Raji (cell line): ENCODE data around the gene AKAIN1.

Experiments
- POLR2A ChIP-seq: IDR thresholded peaks from 2 replicates; pipeline ENCODE4 v1.6.1; 2011; ENCODE audit warnings: low read depth, low read length, control low read depth; ENCODE audit not compliant: insufficient read depth

The AKAIN1 gene, protein sequence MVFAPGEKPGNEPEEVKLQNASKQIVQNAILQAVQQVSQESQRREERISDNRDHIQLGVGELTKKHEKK

GRCh38 chr18:5197032-5197434 is at the start of gene AKAIN1:
Gene AKAIN1, minus strand, starts transcription at chr18:5197257. Its CDS starts 204 bp downstream, at chr18:5197053.
- TF ChIP-seq POLR2A: no peak

DNA sequence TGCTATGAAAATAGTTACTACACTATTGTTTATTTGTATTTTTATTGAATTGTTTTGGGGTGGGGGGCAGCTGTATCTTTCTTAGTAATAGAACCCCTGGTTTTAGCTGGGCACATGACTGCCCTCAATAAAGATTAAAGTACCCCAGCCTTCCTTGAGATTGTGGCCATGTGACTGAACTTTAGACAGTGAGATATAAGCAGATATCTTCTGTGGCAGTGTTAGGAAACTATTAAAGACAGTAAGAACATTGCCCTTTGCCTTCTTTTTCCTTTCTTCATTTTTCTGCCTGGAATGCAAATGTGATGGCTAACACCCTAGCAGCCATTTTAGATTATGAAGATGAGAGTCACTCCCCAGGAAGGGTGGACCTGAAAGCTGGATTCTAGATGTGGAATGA is 47.9 kb upstream of the AKAIN1 start:
- TF ChIP-seq POLR2A: no peak

DNA sequence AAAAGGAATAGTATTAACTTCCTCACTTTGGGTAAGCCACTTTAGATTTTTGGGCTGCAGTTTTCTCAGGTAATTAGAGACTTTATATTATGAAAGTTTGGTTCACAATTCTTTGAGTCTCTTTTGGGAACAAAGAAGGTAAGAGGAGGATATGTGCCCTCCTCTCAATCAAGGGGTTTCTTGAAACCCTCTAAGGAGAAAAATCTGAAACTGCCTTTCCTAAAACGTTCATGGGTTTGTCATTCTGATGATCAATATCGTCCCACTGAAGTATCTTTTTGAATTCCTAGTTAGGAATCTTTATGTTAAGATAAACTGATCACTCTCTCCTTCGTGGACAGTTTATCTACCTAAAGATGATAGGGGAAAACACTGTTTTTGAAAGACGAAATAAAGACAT is 42.4 kb upstream of the AKAIN1 start:
- no peak for TF ChIP-seq POLR2A

- TF ChIP-seq POLR2A: no peak
Observed at GRCh38 chr18:5238371-5238976, 41.4 kb upstream of the AKAIN1 start.

- peak; percentile 82 for TF ChIP-seq POLR2A
Observed at GRCh38 chr18:5237723-5238370, 40.8 kb upstream of the AKAIN1 start.

DNA sequence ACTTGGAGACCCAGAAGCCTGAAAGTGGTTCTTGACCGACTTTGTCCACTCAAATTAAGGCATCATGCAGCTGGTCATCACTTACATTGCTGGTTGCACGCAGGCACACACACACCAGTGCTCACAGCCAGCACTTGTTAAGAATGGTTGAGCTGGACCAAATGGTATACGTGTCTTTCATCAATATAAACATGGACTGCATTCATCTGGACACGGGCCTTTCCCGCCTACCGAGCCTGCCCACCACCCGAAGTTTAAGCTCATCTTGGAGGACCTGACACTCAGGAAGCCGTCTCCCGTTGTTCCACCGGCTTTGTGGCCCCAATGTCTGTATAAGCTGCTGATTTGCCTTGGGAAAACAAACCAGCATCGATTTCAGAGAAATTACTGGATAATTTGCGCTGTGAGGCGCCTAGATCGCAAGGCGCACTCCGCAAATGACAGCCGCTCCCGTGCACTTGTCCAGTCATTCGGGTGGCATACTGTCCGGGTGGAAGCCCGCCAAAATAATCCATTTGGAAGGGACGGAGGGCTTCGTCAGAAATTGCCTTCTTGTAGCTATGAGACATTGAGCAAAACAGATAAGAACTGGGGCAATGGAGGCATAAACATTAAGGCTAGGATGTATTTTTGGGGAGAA is 40.1 kb upstream of the AKAIN1 start:
- TF ChIP-seq POLR2A: no peak

- no peak for TF ChIP-seq POLR2A
Observed at GRCh38 chr18:5214583-5215351, 17.7 kb upstream of the AKAIN1 start.

DNA sequence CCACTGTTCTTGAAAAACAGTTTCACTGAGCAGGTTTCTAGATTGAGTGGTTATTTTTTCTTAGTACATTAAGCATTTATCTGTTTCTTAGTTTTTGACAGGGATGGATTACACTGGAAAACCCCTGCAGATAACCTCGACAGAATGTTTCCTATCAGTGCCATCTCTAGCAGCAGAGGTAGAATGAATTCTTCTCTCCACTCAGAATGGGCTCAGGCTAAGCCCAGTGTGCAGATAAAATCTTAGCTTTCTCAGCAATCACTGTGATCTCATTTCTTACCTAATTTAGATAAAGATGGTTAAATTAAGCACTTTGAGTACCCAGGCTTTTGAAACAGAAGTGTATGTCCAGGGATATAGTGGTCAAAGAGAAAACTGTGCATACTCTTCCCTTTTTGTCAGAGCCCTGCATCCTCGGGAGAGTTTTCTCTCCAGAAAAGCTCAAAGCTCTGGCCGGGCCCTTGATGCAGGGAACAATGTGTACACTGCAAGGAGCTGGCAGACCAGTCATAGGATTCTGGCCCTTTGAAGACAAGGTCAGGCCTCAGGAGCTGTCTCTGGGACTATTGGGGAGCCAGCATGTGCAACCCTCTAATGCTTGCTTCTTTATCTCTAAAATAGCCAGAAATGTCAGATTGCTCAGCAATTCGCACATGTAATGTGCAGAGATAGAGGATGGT is 10.6 kb upstream of the AKAIN1 start:
- no peak for TF ChIP-seq POLR2A

DNA sequence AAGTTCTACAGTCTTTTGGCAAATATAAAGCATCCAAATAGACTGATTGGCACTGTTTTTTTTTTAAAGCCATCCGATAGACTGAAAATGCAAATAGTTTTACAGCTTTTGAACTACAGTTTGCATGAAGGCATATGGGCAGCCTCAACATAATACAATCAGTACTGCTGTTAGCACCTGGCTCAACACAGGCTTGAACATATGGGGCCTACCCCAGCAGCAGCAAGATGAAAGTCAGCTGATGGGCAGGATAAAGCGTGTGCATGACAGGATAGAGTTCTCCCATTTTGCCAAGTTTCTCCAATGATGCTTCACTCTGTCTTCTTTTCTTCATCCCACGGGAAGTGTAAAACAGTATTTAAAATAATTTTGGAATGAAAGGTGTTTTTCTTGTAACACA is 1.3 kb upstream of the AKAIN1 start:
- TF ChIP-seq POLR2A: no peak

DNA sequence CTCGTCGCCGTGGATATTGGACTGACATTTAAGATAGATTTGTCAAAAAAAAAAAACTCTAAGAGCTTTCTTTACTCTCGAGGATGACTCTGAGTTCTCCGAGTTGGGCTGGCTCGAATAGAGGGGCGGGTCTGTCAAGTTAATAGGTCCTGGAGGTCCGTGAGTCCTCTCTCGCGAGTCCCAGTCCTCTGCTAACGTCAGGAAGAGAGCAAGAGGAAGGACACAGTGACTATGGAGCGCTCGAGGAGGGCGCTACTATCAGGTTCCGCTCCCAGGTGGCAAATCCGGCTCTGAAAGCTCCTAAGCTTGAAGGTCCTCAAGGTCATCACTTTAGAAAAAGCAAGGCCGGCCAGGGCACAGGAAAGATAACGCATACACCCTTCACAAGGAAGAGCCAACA is 404 bp upstream of the AKAIN1 start:
- TF ChIP-seq POLR2A: no peak

DNA sequence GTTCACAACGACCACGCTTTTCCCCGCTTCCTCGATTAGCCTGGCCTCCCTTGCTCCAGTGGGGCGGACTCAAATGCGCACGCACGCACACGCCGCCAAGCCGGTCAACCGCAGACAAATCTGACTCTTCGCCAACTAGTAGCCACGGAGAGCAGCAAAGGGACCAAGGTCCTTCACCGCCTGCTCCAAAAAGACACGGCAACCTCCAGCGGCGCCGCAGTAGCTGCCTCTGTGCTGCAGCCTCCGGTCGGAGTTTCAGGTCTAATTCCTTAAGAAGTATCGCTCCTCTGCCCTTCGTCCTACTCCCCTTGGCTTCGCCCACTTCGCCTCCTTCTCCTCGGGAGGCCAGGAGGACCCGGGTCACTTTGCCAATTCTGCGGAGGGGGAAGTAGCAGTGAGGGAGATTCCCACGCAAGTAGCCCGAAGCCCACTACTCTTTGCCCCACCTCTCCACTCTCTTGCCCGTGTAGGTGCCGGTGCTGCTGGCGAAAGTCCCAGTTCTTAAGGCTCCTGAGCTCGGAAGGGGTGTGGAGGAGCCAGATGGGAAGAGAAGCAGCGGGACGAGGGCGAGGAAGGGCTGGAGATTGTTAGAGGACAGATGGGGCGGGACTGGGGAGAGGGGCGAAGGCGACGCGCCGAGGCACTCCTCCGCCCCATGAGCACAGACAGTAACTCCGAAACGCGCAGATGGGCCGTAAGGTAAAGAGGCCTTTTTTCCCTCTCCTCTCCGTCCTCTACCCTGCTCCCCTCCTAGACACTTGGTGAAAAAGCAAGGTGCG is 615 bp downstream of the AKAIN1 start:
- TF ChIP-seq POLR2A: no peak

DNA sequence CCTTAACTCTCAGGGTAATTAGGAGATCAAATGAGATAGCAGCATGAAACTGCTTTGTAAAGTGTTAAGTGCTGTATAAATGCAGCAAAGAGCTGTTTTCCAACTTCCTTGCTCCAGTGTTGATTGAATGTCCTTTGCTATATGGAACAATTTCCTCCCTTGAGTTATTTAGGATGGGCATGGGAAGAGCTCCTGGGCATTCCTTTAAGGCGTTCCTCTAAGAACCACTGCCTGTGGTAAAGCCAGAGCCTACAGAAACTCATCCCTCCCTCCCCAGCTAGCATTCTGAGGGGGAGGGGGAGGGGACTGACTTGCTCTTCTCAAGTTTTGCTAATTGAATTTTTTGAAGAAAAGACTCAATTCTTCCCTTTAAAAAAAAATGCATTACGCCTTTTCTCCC is 1.4 kb downstream of the AKAIN1 start:
- no peak for TF ChIP-seq POLR2A

GRCh38 chr18:5180254-5180653 is 16.8 kb downstream of the AKAIN1 start:
- no peak for TF ChIP-seq POLR2A

DNA sequence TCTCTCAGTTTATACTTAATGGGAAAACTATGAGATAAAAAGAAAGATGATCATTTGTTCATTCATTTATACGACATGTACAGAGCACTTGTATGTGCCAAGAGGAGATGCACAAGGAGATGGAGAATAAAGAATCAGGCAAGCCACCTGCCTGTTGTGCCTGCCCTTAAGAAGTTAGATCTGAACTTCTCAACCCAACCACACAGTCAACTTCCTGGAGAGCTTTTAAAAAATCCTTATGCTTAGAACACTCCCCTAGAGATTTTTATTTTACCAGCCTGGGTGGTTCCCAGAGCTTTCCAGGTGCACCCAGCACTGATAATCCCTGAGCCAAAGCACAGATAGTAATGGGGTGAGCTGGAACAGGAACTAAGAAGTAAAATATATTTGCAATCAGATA is 18.5 kb downstream of the AKAIN1 start:
- no peak for TF ChIP-seq POLR2A
